HepG2 (cell line): ENCODE measurements around the gene SS18L1.

Source experiments
- ATF3 ChIP-seq: sonication (generic); formaldehyde crosslinking; IDR thresholded peaks from 2 replicates; pipeline ENCODE4 v1.4.0; 2020; ENCODE audit warnings: missing genetic modification reagents
- CTCF ChIP-seq: sonication (generic); formaldehyde crosslinking; IDR thresholded peaks from 2 replicates; pipeline ENCODE4 v1.5.0; 2020; ENCODE audit warnings: mild to moderate bottlenecking, missing genetic modification reagents, moderate library complexity
- KDM1A ChIP-seq: IDR thresholded peaks from 2 replicates; pipeline ENCODE4 v1.6.1; 2016; ENCODE audit warnings: missing compliant biosample characterization
- KLF6 ChIP-seq: IDR thresholded peaks from 2 replicates; pipeline ENCODE4 v1.8.0; 2016; ENCODE audit warnings: missing biosample characterization, missing genetic modification reagents
- NFYB ChIP-seq: sonication (generic); formaldehyde crosslinking; IDR thresholded peaks from 2 replicates; pipeline ENCODE4 v1.4.0; 2020; ENCODE audit warnings: missing genetic modification reagents
- RARA ChIP-seq: IDR thresholded peaks from 2 replicates; pipeline ENCODE4 v1.6.1; 2016; ENCODE audit warnings: missing genetic modification reagents, missing compliant biosample characterization
- TBX3 ChIP-seq: fragments of 450-650 bp; IDR thresholded peaks from 2 replicates; pipeline ENCODE4 v1.6.1; 2017; ENCODE audit warnings: antibody characterized with exemption, mild to moderate bottlenecking, inconsistent platforms, borderline replicate concordance
- ZNF292 ChIP-seq: sonication (generic); formaldehyde crosslinking; IDR thresholded peaks from 2 replicates; pipeline ENCODE4 v1.8.1; 2022; ENCODE audit warnings: mild to moderate bottlenecking, low read depth, missing genetic modification reagents, borderline replicate concordance
- ZNF552 ChIP-seq: sonication (generic); formaldehyde crosslinking; IDR thresholded peaks from 2 replicates; pipeline ENCODE4 v1.9.0; 2022; ENCODE audit warnings: missing genetic modification reagents, mild to moderate bottlenecking, borderline replicate concordance
- ZNF562 ChIP-seq: sonication (generic); formaldehyde crosslinking; IDR thresholded peaks from 2 replicates; pipeline ENCODE4 v1.8.0; 2022; ENCODE audit warnings: missing genetic modification reagents, borderline replicate concordance
- ZNF567 ChIP-seq: sonication (generic); formaldehyde crosslinking; IDR thresholded peaks from 2 replicates; pipeline ENCODE4 v1.8.1; 2023; ENCODE audit warnings: mild to moderate bottlenecking, missing genetic modification reagents, borderline replicate concordance
- ZNF580 ChIP-seq: IDR thresholded peaks from 2 replicates; pipeline ENCODE4 v1.6.1; 2016; ENCODE audit warnings: low read depth, borderline replicate concordance
- ZNF761 ChIP-seq: sonication (generic); formaldehyde crosslinking; conservative IDR thresholded peaks from 2 replicates; pipeline ENCODE4 v1.4.0; 2020; ENCODE audit warnings: mild to moderate bottlenecking, missing genetic modification reagents

- TF ChIP-seq CTCF (CRISPR knock-in tag): no peak
- TF ChIP-seq ATF3 (CRISPR knock-in tag): no peak
- TF ChIP-seq ZNF761 (CRISPR knock-in tag): no peak
- TF ChIP-seq ZNF580 (CRISPR knock-in tag): no peak
- no peak for TF ChIP-seq ZNF562 (CRISPR knock-in tag)
- no peak for TF ChIP-seq KLF6 (CRISPR knock-in tag)
- TF ChIP-seq RARA (CRISPR knock-in tag): no peak
- TF ChIP-seq NFYB (CRISPR knock-in tag): no peak
- no peak for TF ChIP-seq ZNF552 (CRISPR knock-in tag)
- no peak for TF ChIP-seq ZNF292 (CRISPR knock-in tag)
- TF ChIP-seq TBX3: no peak
- no peak for TF ChIP-seq KDM1A (CRISPR knock-in tag)
- no peak for TF ChIP-seq ZNF567
These were observed 30.6 kb downstream of the SS18L1 start for GRCh38 chr20:62174021-62174804.
